Measurements from ENCODE around the gene AHCYL2. TPM values are rescaled to one million over a fixed set of nuclear protein-coding genes. Genes with fewer than 3 reads are reported as not detected.

AHCYL2 gene
- total RNA-seq, 1 experiment from 2014 or later, result 20.2 TPM

DNA sequence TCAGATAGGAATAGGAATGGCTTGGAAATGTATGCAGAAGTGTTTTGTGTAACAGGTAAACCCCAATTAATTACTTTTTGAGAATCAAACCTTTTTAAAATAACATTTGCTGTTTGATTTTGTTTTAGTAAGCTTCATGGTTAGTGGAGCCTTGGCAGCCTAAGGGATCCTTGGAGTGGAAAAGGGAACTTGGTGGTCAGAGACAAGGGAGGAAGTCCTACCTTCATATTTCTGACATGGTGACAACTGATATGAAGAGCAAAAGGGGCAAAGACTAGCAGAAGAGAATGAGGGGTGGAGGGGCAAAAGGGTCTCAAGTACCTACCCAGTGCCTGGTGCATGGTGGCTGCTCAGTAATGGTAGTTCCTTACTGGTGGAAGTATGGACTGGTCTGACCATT, 32.3 kb downstream of the AHCYL2 start:
- H3K9me3 ChIP-seq (ENCODE audit: control insufficient read depth, insufficient read depth, low read depth, low read length), result no peaks in the 10 kb centered on the region
- H3K36me3 ChIP-seq (ENCODE audit: control insufficient read depth, insufficient read depth, low read length), result no peaks in the 10 kb centered on the region
- DNase-seq (ENCODE audit: low read depth, low spot score) (no peak), ATAC-seq (no peak)
- no peak overlapping the region for H3K4me3 ChIP-seq (ENCODE audit: low read depth in 2 of 2, low read length in 2 of 2)
- no peak overlapping the region for H3K27ac ChIP-seq (ENCODE audit: low read length)
- intact Hi-C loops (cut with micrococcal nuclease; ENCODE audit: unreplicated experiment), result no loop called here
- no peaks in the 10 kb centered on the region for H3K4me1 ChIP-seq (ENCODE audit: control insufficient read depth, insufficient read depth, low read length)
- TF ChIP-seq, protein P1, sequence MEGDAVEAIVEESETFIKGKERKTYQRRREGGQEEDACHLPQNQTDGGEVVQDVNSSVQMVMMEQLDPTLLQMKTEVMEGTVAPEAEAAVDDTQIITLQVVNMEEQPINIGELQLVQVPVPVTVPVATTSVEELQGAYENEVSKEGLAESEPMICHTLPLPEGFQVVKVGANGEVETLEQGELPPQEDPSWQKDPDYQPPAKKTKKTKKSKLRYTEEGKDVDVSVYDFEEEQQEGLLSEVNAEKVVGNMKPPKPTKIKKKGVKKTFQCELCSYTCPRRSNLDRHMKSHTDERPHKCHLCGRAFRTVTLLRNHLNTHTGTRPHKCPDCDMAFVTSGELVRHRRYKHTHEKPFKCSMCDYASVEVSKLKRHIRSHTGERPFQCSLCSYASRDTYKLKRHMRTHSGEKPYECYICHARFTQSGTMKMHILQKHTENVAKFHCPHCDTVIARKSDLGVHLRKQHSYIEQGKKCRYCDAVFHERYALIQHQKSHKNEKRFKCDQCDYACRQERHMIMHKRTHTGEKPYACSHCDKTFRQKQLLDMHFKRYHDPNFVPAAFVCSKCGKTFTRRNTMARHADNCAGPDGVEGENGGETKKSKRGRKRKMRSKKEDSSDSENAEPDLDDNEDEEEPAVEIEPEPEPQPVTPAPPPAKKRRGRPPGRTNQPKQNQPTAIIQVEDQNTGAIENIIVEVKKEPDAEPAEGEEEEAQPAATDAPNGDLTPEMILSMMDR (IDR thresholded peaks at IDR 0.05), result no peak
- TF ChIP-seq, protein P2, sequence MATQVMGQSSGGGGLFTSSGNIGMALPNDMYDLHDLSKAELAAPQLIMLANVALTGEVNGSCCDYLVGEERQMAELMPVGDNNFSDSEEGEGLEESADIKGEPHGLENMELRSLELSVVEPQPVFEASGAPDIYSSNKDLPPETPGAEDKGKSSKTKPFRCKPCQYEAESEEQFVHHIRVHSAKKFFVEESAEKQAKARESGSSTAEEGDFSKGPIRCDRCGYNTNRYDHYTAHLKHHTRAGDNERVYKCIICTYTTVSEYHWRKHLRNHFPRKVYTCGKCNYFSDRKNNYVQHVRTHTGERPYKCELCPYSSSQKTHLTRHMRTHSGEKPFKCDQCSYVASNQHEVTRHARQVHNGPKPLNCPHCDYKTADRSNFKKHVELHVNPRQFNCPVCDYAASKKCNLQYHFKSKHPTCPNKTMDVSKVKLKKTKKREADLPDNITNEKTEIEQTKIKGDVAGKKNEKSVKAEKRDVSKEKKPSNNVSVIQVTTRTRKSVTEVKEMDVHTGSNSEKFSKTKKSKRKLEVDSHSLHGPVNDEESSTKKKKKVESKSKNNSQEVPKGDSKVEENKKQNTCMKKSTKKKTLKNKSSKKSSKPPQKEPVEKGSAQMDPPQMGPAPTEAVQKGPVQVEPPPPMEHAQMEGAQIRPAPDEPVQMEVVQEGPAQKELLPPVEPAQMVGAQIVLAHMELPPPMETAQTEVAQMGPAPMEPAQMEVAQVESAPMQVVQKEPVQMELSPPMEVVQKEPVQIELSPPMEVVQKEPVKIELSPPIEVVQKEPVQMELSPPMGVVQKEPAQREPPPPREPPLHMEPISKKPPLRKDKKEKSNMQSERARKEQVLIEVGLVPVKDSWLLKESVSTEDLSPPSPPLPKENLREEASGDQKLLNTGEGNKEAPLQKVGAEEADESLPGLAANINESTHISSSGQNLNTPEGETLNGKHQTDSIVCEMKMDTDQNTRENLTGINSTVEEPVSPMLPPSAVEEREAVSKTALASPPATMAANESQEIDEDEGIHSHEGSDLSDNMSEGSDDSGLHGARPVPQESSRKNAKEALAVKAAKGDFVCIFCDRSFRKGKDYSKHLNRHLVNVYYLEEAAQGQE (IDR thresholded peaks at IDR 0.05; ENCODE audit: insufficient read depth in 1 of 2, low read depth in 2 of 2, low read length in 1 of 2), result no peak
- TF ChIP-seq TCF7L2 (IDR thresholded peaks at IDR 0.05; ENCODE audit: low read depth, low read length), result no peak
- TF ChIP-seq SIN3A (IDR thresholded peaks at IDR 0.05; ENCODE audit: borderline replicate concordance, insufficient read depth, low read depth, low read length), result no peak
- TF ChIP-seq POLR2AphosphoS5 (IDR thresholded peaks at IDR 0.05; ENCODE audit: low read depth, low read length), result no peak
- ChIA-PET CTCF (no interaction called here), POLR2A (no interaction called here)
- in situ Hi-C loops (cut with HindIII; ENCODE audit: low pct_unique_long_range_greater_than_20kb, low sequenced_read_pairs), result no loop called here
- BruUV-seq (replicated peaks), result no TSS peak
- H3K27me3 ChIP-seq (ENCODE audit: control insufficient read depth, insufficient read depth, low read length), result no peaks in the 10 kb centered on the region

DNA sequence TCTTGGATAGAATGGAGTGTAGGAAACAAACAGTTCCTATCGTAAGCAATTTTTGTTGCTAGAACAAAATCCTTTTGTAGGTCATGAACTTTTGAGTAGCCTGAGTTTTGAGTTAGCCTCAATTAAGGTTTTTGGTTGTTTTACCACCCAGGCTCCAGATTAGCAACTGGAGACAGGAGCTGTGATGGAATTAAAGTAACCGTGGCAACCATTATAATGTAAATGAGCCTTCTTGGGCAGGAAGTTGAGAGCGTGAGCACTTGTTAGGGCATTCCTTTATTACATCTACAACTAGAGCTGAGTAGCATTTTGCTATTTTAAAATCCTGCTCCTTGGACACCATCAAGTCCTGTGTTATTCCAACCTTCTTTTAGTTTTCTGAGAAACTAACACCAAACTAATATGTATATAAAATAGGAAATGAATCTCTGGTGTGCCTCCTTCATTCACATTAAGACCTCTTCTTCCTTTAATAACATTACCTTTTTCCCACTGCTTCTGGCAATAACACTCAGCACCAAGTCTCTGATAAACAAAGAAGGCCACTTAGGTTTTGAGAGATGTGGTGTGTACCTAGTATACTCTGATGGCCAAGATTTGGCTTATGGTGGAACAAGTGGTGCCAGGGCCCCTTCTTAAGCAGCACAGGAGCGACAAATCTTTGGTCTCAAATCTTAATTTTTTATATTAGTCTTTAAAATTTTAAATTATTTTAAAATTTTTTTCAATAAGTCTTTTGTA, 34.0 kb downstream of the AHCYL2 start:
- intact Hi-C loops (cut with micrococcal nuclease; ENCODE audit: unreplicated experiment), result no loop called here
- BruUV-seq (replicated peaks), result no TSS peak
- no peak for ATAC-seq

More for the DNA sequence above, 34.0 kb downstream of the AHCYL2 start:
- CTCF ChIA-PET, result no interaction called here
- Histone ChIP-seq H3K27me3 (ENCODE audit: control insufficient read depth, insufficient read depth, low read length) (no peaks in the 10 kb centered on the region), H3K4me1 (ENCODE audit: control insufficient read depth, insufficient read depth, low read length) (no peaks in the 10 kb centered on the region), H3K27ac (ENCODE audit: low read length) (no peak overlapping the region), H3K9me3 (ENCODE audit: control insufficient read depth, insufficient read depth, low read depth, low read length) (no peaks in the 10 kb centered on the region), H3K36me3 (ENCODE audit: control insufficient read depth, insufficient read depth, low read length) (no peaks in the 10 kb centered on the region), H3K4me3 (ENCODE audit: low read depth in 2 of 2, low read length in 2 of 2) (no peak overlapping the region)
- POLR2A ChIA-PET, result interaction anchor here (0.5 kb wide), 1 partner anchor 36 kb away, joined by 12 read pairs; no protein-coding TSS in a partner anchor
- TF ChIP-seq, protein P1 (IDR thresholded peaks at IDR 0.05), result no peak
- no peak for TF ChIP-seq POLR2AphosphoS5 (IDR thresholded peaks at IDR 0.05; ENCODE audit: low read depth, low read length)
- TF ChIP-seq SIN3A (IDR thresholded peaks at IDR 0.05; ENCODE audit: borderline replicate concordance, insufficient read depth, low read depth, low read length), result no peak
- TF ChIP-seq, protein P2 (IDR thresholded peaks at IDR 0.05; ENCODE audit: insufficient read depth in 1 of 2, low read depth in 2 of 2, low read length in 1 of 2), result no peak
- no peak for TF ChIP-seq TCF7L2 (IDR thresholded peaks at IDR 0.05; ENCODE audit: low read depth, low read length)
- DNase-seq (ENCODE audit: low read depth, low spot score), result no peak
- in situ Hi-C loops (cut with HindIII; ENCODE audit: low pct_unique_long_range_greater_than_20kb, low sequenced_read_pairs), result no loop called here
